CD4-positive, CD25-positive, alpha-beta regulatory T cell (primary cell): ENCODE measurements around the gene SPG7. TPM values are rescaled to one million over a fixed set of nuclear protein-coding genes. Genes with fewer than 3 reads are reported as not detected.

Source experiments
- ATAC-seq, 2 donors: fragments of 150-1000 bp; cut with Tn5 transposase; one replicate each; pipeline ENCODE4 v1.10.0; 2021; ENCODE audit warnings: low read depth in 2 of 2, moderate number of reproducible peaks in 2 of 2, moderate library complexity in 1 of 2
- DNase-seq, 3 donors: peaks; one replicate each; pipeline versions ENCODE4 v3.0.0 to v3.0.0-alpha.2; 2012 to 2022; ENCODE audit warnings: mixed read lengths in 1 of 3
- H3K27ac ChIP-seq: one replicate; pipeline ENCODE4 v1.7.0; 2013; ENCODE audit warnings: mild to moderate bottlenecking, low read length; ENCODE audit not compliant: insufficient read depth, poor library complexity, severe bottlenecking
- H3K27me3 ChIP-seq: one replicate; pipeline ENCODE4 v1.7.0; 2013; ENCODE audit warnings: low read length; ENCODE audit not compliant: control insufficient read depth, insufficient read depth
- H3K36me3 ChIP-seq: one replicate; pipeline ENCODE4 v1.7.0; 2013; ENCODE audit warnings: mild to moderate bottlenecking, low read length, moderate library complexity; ENCODE audit not compliant: control insufficient read depth, insufficient read depth
- H3K4me1 ChIP-seq: 2 replicates; pipeline ENCODE4 v1.7.0; 2013; ENCODE audit warnings: mild to moderate bottlenecking, low read length; ENCODE audit not compliant: insufficient read depth, control insufficient read depth, poor library complexity, severe bottlenecking
- H3K4me3 ChIP-seq: one replicate; pipeline ENCODE4 v1.7.0; 2013; ENCODE audit warnings: low read depth, mild to moderate bottlenecking, low read length, moderate library complexity
- H3K9me3 ChIP-seq, 2 experiments: 1 replicate in 1 of 2; 2 replicates in 1 of 2; pipeline ENCODE4 v1.7.0; 2013; ENCODE audit warnings: low read length in 2 of 2, mild to moderate bottlenecking in 1 of 2, moderate library complexity in 1 of 2; ENCODE audit not compliant: control insufficient read depth in 2 of 2
- H3K27ac Mint-ChIP-seq, 3 donors: one replicate each; pipeline ENCODE4 v1.8.0; 2020 to 2022; ENCODE audit warnings: mild to moderate bottlenecking in 3 of 3, mixed read lengths in 3 of 3, moderate library complexity in 2 of 3
- H3K27me3 Mint-ChIP-seq: one replicate; pipeline ENCODE4 v1.8.0; 2022; ENCODE audit warnings: mild to moderate bottlenecking, mixed read lengths
- H3K36me3 Mint-ChIP-seq: one replicate; pipeline ENCODE4 v1.8.0; 2020; ENCODE audit warnings: mixed read lengths
- H3K4me1 Mint-ChIP-seq, 4 donors: one replicate each; pipeline ENCODE4 v1.8.0; 2020 to 2022; ENCODE audit warnings: mixed read lengths in 4 of 4, mild to moderate bottlenecking in 1 of 4
- H3K4me3 Mint-ChIP-seq, 4 donors: one replicate each; pipeline ENCODE4 v1.8.0; 2020 to 2022; ENCODE audit warnings: mild to moderate bottlenecking in 4 of 4, mixed read lengths in 4 of 4, moderate library complexity in 3 of 4
- H3K9me3 Mint-ChIP-seq, 7 donors: one replicate each; pipeline ENCODE4 v1.8.0; 2020 to 2022; ENCODE audit warnings: mixed read lengths in 7 of 7, mild to moderate bottlenecking in 3 of 7, moderate library complexity in 2 of 7
- polyA plus RNA-seq, 4 donors: library from polyadenylated mRNA; unstranded; fragments of 300-500 nt; fragmentation: Illumina TruSeq; gene quantifications; one replicate each; pipeline ENCODE4 v1.2.3, GENCODE V29; 2021
- total RNA-seq: library from RNA; stranded (reverse); gene quantifications from one replicate; pipeline ENCODE4 v1.2.3, GENCODE V29; 2022

Gene SPG7
- total and polyA plus RNA-seq, 5 donors from 2014 or later: 34.4 to 184 (median 41.2) TPM

- H3K4me1 ChIP-seq: no peaks in the 10 kb centered on the region
- H3K4me3 ChIP-seq: no peak overlapping the region
- DNase-seq: no peak
- H3K27ac ChIP-seq: no peak overlapping the region
- Mint-ChIP-seq H3K27me3 (no peaks in the 10 kb centered on the region), H3K36me3 (peaks cover 23% of the 10 kb centered on the region), H3K4me1 (peaks cover 0 to 14% (median 3%) of the 10 kb centered on the region in 4 donors), H3K4me3 (no peak overlapping the region), H3K9me3 (no peaks in the 10 kb centered on the region), H3K27ac (no peak overlapping the region)
- no peak for ATAC-seq
- H3K9me3 ChIP-seq: no peaks in the 10 kb centered on the region
- peaks cover 34% of the 10 kb centered on the region for H3K36me3 ChIP-seq
- no peaks in the 10 kb centered on the region for H3K27me3 ChIP-seq
Measured at GRCh38 chr16:89545044-89545830, 37.0 kb downstream of the SPG7 start.

DNA sequence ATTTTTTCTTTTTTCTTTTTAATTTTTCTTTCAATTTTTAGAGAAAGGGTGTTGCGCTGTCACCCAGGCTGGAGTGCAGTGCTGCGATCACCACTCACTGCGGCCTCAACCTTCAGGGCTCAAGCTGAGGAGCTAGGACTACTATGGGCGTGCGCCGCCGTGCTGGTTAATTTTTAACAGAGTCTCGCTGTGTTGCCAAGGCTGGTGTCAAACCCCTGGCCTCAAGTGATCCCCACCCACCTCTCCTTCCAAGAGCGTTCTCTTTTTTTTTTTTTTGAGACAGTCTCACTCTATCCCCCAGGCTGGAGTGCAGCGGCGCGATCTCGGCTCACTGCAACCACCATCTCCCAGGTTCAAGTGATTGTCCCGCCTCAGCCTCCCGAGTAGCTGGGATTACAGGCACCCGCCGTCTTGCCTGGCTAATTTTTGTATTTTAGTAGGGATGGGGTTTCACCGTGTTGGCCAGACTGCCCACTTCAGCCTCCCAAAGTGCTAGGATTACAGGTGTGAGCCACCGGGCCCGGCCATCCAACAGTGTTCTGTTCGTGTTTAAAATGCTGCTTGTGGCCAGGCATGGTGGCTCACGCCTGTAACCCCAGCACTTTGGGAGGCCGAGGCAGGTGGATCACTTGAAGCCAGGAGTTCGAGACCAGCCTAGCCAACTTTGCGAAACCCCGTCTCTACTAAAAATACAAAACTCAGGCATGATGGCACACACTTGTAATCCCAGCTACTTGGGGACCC lies 37.8 kb downstream of the SPG7 start:
- no peaks in the 10 kb centered on the region for H3K4me1 ChIP-seq
- no peaks in the 10 kb centered on the region for H3K27me3 ChIP-seq
- no peaks in the 10 kb centered on the region for H3K9me3 ChIP-seq
- Mint-ChIP-seq H3K4me3 (no peak overlapping the region), H3K27me3 (no peaks in the 10 kb centered on the region), H3K4me1 (peaks cover 0 to 14% (median 3%) of the 10 kb centered on the region in 4 donors), H3K9me3 (no peaks in the 10 kb centered on the region), H3K36me3 (peaks cover 23% of the 10 kb centered on the region), H3K27ac (no peak overlapping the region)
- no peak for DNase-seq
- peaks cover 38% of the 10 kb centered on the region for H3K36me3 ChIP-seq
- ATAC-seq: no peak
- H3K27ac ChIP-seq: no peak overlapping the region
- no peak overlapping the region for H3K4me3 ChIP-seq

DNA sequence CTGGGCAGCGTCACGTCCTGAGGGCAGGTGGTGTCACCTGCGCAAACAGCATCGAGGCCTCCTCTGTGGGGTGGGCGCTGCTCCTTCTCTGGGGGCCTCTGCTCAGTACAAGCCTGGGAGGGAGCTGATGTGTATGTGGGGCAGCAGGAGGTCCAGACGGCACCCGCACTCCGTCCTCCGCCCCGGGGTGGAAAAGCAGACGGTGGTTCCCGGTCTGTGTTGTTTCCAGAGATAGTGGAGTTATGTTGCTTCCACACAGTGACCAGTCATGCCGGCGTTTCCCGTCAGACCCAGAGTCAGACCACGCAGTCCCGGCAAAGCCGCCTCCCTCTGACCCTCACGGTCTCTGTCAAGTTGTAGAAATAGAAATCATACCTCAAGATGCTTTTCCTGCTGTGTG lies 38.6 kb downstream of the SPG7 start:
- H3K4me1 ChIP-seq: no peaks in the 10 kb centered on the region
- H3K36me3 ChIP-seq: peaks cover 38% of the 10 kb centered on the region
- H3K9me3 Mint-ChIP-seq: no peaks in the 10 kb centered on the region
- H3K27ac ChIP-seq: no peak overlapping the region
- no peak overlapping the region for H3K4me3 Mint-ChIP-seq
- ATAC-seq (no peak), DNase-seq (no peak)
- no peaks in the 10 kb centered on the region for H3K9me3 ChIP-seq
- H3K27ac Mint-ChIP-seq: no peak overlapping the region
- no peak overlapping the region for H3K4me3 ChIP-seq
- no peaks in the 10 kb centered on the region for H3K27me3 ChIP-seq
- H3K27me3 Mint-ChIP-seq: no peaks in the 10 kb centered on the region
- peaks cover 0 to 14% (median 3%) of the 10 kb centered on the region in 4 donors for H3K4me1 Mint-ChIP-seq
- peaks cover 19% of the 10 kb centered on the region for H3K36me3 Mint-ChIP-seq

DNA sequence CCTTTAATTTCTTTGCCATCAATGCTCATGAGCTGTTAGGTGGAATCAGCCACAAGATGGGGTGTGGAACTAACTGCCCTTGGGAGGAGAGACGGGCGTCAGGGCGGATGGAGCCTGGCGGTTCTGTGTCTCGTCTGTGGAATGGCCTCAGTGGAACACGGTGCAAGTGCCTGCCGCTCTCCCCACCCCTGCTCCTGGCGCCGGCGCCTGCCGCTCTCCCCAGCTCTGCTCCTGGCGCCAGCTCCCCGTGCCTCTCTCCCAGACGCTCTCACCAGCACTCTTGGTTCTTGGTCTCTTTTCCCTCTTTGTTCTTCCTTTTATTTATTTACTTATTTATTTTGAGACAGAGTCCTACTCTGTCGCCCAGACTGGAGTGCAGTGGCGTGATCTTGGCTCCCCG lies 39.1 kb downstream of the SPG7 start:
- no peak overlapping the region for H3K4me3 ChIP-seq
- H3K4me1 ChIP-seq: no peaks in the 10 kb centered on the region
- H3K27me3 ChIP-seq: no peaks in the 10 kb centered on the region
- no peaks in the 10 kb centered on the region for H3K9me3 ChIP-seq
- ATAC-seq: no peak
- H3K36me3 Mint-ChIP-seq: peaks cover 18% of the 10 kb centered on the region
- H3K27me3 Mint-ChIP-seq: no peaks in the 10 kb centered on the region
- H3K27ac ChIP-seq: no peak overlapping the region
- no peak for DNase-seq
- H3K36me3 ChIP-seq: peaks cover 40% of the 10 kb centered on the region
- peaks cover 0 to 14% (median 3%) of the 10 kb centered on the region in 4 donors for H3K4me1 Mint-ChIP-seq
- no peak overlapping the region for H3K27ac Mint-ChIP-seq
- H3K4me3 Mint-ChIP-seq: no peak overlapping the region
- no peaks in the 10 kb centered on the region for H3K9me3 Mint-ChIP-seq

- H3K4me3 ChIP-seq: no peak overlapping the region
- peaks cover 0 to 14% (median 3%) of the 10 kb centered on the region in 4 donors for H3K4me1 Mint-ChIP-seq
- H3K36me3 ChIP-seq: peaks cover 37% of the 10 kb centered on the region
- H3K9me3 ChIP-seq: no peaks in the 10 kb centered on the region
- H3K27me3 Mint-ChIP-seq: no peaks in the 10 kb centered on the region
- peaks cover 14% of the 10 kb centered on the region for H3K36me3 Mint-ChIP-seq
- no peaks in the 10 kb centered on the region for H3K27me3 ChIP-seq
- H3K4me1 ChIP-seq: no peaks in the 10 kb centered on the region
- H3K27ac Mint-ChIP-seq: no peak overlapping the region
- ATAC-seq: no peak
- no peak for DNase-seq
- no peak overlapping the region for H3K4me3 Mint-ChIP-seq
- no peaks in the 10 kb centered on the region for H3K9me3 Mint-ChIP-seq
- H3K27ac ChIP-seq: no peak overlapping the region
Measured at GRCh38 chr16:89547860-89548259, 39.7 kb downstream of the SPG7 start.

DNA sequence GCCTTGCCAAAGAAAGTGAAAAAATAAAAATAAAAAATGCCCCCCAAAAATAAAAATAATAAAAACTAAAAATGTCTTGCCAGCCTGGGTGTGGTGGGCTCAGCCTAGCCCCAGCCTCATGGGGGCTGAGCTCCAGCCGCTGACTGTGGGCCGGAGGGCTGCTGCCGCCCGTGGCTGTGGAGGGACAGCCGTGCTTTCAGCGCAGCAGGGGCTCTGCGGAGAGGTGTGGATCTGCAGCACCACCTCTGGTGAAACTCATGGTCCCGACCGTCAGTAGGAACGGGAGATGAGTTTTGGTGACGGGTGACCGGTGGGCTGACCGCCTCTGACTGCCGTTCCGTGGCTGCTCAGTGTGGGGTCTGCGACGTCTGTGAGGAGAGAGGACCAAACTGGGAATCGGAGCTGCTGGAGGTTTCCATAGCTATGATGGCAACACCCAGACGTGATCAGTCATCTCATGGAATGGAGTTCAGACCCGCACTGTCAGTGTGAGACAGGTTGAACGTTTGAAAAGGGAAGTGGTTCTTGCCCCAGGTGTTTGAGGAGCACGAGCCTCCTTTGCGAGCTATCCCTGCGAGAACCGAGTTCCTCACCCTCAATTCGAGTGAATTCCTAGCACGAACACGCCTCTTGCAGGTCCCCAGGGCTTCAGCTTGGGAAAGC lies 40.3 kb downstream of the SPG7 start:
- Histone ChIP-seq H3K4me1 (no peaks in the 10 kb centered on the region), H3K27me3 (no peaks in the 10 kb centered on the region), H3K9me3 (no peaks in the 10 kb centered on the region), H3K4me3 (no peak overlapping the region), H3K36me3 (peaks cover 40% of the 10 kb centered on the region), H3K27ac (no peak overlapping the region)
- Mint-ChIP-seq H3K4me1 (peaks cover 0 to 14% (median 3%) of the 10 kb centered on the region in 4 donors), H3K27ac (no peak overlapping the region), H3K27me3 (no peaks in the 10 kb centered on the region), H3K4me3 (peak overlapping the region in 1 of 4 donors; percentile 15), H3K9me3 (no peaks in the 10 kb centered on the region), H3K36me3 (peaks cover 14% of the 10 kb centered on the region)
- DNase-seq: no peak
- ATAC-seq: no peak

- H3K4me1 Mint-ChIP-seq: peaks cover 0 to 14% (median 3%) of the 10 kb centered on the region in 4 donors
- DNase-seq: peak in 2 of 3 donors; percentile 32 to 38
- peak overlapping the region in 3 of 4 donors; percentile 15 to 44 (median 43) for H3K4me3 Mint-ChIP-seq
Measured at GRCh38 chr16:89549007-89549700, 41.0 kb downstream of the SPG7 start.

More at GRCh38 chr16:89549007-89549700, 41.0 kb downstream of the SPG7 start:
- Histone ChIP-seq H3K4me3 (no peak overlapping the region), H3K36me3 (peaks cover 41% of the 10 kb centered on the region), H3K4me1 (no peaks in the 10 kb centered on the region), H3K27me3 (no peaks in the 10 kb centered on the region), H3K9me3 (no peaks in the 10 kb centered on the region), H3K27ac (no peak overlapping the region)
- Mint-ChIP-seq H3K27me3 (no peaks in the 10 kb centered on the region), H3K27ac (peak overlapping the region in 2 of 3 donors; percentile 42 to 82), H3K36me3 (peaks cover 14% of the 10 kb centered on the region), H3K9me3 (no peaks in the 10 kb centered on the region)
- ATAC-seq: peak; percentile 41 to 49
